Coronary artery (tissue), 2 donors: ENCODE results near the gene AKAP13.

Source experiments
- DNase-seq: peaks from one replicate; pipeline ENCODE4 v3.0.0-alpha.2; 2017; ENCODE audit warnings: low spot score
- H3K27ac ChIP-seq, 2 donors: fragments of 200-600 bp; sonication (generic); one replicate each; pipeline ENCODE4 v1.5.1; 2016 to 2019
- H3K4me3 ChIP-seq: fragments of 200-600 bp; sonication (generic); 2 replicates; pipeline ENCODE4 v1.5.1; 2016; ENCODE audit warnings: mild to moderate bottlenecking, moderate library complexity
- CTCF ChIP-seq: fragments of 200-600 bp; sonication (generic); IDR thresholded peaks from one replicate; pipeline ENCODE4 v1.5.1; 2019; ENCODE audit warnings: antibody characterized with exemption

The AKAP13 gene

GRCh38 chr15:85509973-85510372, 129.6 kb downstream of the AKAP13 start:
- Histone ChIP-seq H3K27ac (no peak overlapping the region), H3K4me3 (no peak overlapping the region)
- TF ChIP-seq CTCF = no peak
- DNase-seq = no peak

GRCh38 chr15:85514413-85514812, 134.0 kb downstream of the AKAP13 start:
- no peak overlapping the region for H3K4me3 ChIP-seq
- TF ChIP-seq CTCF = no peak
- H3K27ac ChIP-seq = no peak overlapping the region
- DNase-seq = no peak

- H3K4me3 ChIP-seq = no peak overlapping the region
- H3K27ac ChIP-seq = no peak overlapping the region
- no peak for TF ChIP-seq CTCF
- DNase-seq = no peak
These were observed 134.8 kb downstream of the AKAP13 start for GRCh38 chr15:85515212-85515611.

- H3K4me3 ChIP-seq = no peak overlapping the region
- DNase-seq = no peak
- no peak overlapping the region for H3K27ac ChIP-seq
- TF ChIP-seq CTCF = no peak
These were observed 136.7 kb downstream of the AKAP13 start for GRCh38 chr15:85517086-85517485.

- H3K27ac ChIP-seq = no peak overlapping the region
- DNase-seq = no peak
- no peak for TF ChIP-seq CTCF
- H3K4me3 ChIP-seq = no peak overlapping the region
These were observed 138.8 kb downstream of the AKAP13 start for GRCh38 chr15:85518979-85519761.

- DNase-seq = no peak
- no peak for TF ChIP-seq CTCF
These were observed 140.2 kb downstream of the AKAP13 start for GRCh38 chr15:85520650-85521049.

GRCh38 chr15:85523530-85523929, 143.1 kb downstream of the AKAP13 start:
- no peak overlapping the region for H3K4me3 ChIP-seq
- TF ChIP-seq CTCF = no peak
- H3K27ac ChIP-seq = no peak overlapping the region
- no peak for DNase-seq

More at GRCh38 chr15:85520650-85521049, 140.2 kb downstream of the AKAP13 start:
- Histone ChIP-seq H3K27ac (no peak overlapping the region), H3K4me3 (no peak overlapping the region)
